ENCODE results near the gene CIC. TPM values are rescaled to one million over a fixed set of nuclear protein-coding genes. Genes with fewer than 3 reads are reported as not detected.

Gene CIC
- total and polyA plus RNA-seq, 2 of the 13 experiments (the other 11 are each of a cell fraction or from before 2014, with no cell fraction given) = 5.9 to 8.0 TPM

- TF ChIP-seq ZFP91 (CRISPR knock-in tag; IDR thresholded peaks at IDR 0.05; ENCODE audit: borderline replicate concordance) = peak; percentile 83; the same call in 1 of the 2 replicates
- TF ChIP-seq THAP11 (CRISPR knock-in tag; IDR thresholded peaks at IDR 0.05) = peak; percentile 97
- TF ChIP-seq ZNF740 (CRISPR knock-in tag; IDR thresholded peaks at IDR 0.05) = no peak
- TF ChIP-seq CAMTA2 (CRISPR knock-in tag; IDR thresholded peaks at IDR 0.05; ENCODE audit: borderline replicate concordance) = no peak; the same call in 1 of the 2 replicates
- peak; percentile 65; the same call in 1 of the 2 replicates for TF ChIP-seq STAT6 (CRISPR knock-in tag; IDR thresholded peaks at IDR 0.05; ENCODE audit: borderline replicate concordance)
- no peak for TF ChIP-seq MAFG (CRISPR knock-in tag; IDR thresholded peaks at IDR 0.05)
- no peak for TF ChIP-seq KLF9 (CRISPR knock-in tag; IDR thresholded peaks at IDR 0.05; ENCODE audit: low read depth)
- peak in 1 of 2 experiments; percentile 69; a peak in 1 of 4 replicates for TF ChIP-seq KLF16 (CRISPR knock-in tag; IDR thresholded peaks at IDR 0.05)
- no peak for TF ChIP-seq KIAA2018 (CRISPR knock-in tag; IDR thresholded peaks at IDR 0.05; ENCODE audit: borderline replicate concordance)
- TF ChIP-seq ZNF576 (CRISPR knock-in tag; IDR thresholded peaks at IDR 0.05) = no peak
- no peak for TF ChIP-seq BCL3 (CRISPR knock-in tag; IDR thresholded peaks at IDR 0.05)
- peak; percentile 91 for TF ChIP-seq ZNF143 (CRISPR knock-in tag; IDR thresholded peaks at IDR 0.05)
Observed at GRCh38 chr19:42242512-42243409, 26.3 kb upstream of the CIC start, which contains the start of gene GSK3A (continued).
